DMS53 (cell line): ENCODE data around the gene G2E3.
A peak's percentile ranks its signal among the peaks of the same experiment; 100 is the strongest.
"Not testable (repeated sequence)": the region's sequence is repeated elsewhere in the genome, so short reads cannot be mapped to it uniquely, and the experiment has no call there.

Experiments used
- DNase-seq: peaks from one replicate; lab custom pipeline; 2025; lab: John Stamatoyannopoulos, UW

G2E3 gene, protein sequence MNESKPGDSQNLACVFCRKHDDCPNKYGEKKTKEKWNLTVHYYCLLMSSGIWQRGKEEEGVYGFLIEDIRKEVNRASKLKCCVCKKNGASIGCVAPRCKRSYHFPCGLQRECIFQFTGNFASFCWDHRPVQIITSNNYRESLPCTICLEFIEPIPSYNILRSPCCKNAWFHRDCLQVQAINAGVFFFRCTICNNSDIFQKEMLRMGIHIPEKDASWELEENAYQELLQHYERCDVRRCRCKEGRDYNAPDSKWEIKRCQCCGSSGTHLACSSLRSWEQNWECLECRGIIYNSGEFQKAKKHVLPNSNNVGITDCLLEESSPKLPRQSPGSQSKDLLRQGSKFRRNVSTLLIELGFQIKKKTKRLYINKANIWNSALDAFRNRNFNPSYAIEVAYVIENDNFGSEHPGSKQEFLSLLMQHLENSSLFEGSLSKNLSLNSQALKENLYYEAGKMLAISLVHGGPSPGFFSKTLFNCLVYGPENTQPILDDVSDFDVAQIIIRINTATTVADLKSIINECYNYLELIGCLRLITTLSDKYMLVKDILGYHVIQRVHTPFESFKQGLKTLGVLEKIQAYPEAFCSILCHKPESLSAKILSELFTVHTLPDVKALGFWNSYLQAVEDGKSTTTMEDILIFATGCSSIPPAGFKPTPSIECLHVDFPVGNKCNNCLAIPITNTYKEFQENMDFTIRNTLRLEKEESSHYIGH

GRCh38 chr14:30558675-30559555 lies at the start of gene G2E3:
Gene G2E3, plus strand, starts transcription at chr14:30559158. Its CDS starts 21,922 bp downstream, at chr14:30581080.
- DNase-seq, result peak; percentile 91

- no peak for DNase-seq
Observed at GRCh38 chr14:30517737-30518136, 41.2 kb upstream of the G2E3 start.

- no peak for DNase-seq
Observed at GRCh38 chr14:30518867-30519560, 39.9 kb upstream of the G2E3 start.

- DNase-seq, result no peak
Observed at GRCh38 chr14:30519961-30520360, 39.0 kb upstream of the G2E3 start.

DNA sequence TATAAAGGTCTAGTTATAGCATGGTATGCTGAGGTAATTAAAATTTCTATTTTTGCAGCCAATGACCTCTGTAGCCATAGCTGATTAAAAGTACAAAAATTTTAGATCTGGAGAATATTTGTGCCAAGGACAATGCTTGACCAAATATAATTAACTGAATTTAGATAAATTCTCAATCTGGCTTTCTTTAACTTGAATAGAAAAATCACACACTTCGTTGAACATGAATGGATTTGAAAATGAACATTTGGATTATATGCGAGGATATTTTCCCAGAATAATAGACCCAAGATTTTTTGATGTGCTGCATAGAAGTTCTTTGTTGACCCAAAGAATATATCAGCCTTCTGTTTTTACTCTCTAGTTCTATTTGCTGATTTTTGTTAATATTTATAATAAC lies 38.4 kb upstream of the G2E3 start:
- DNase-seq, result no peak

DNA sequence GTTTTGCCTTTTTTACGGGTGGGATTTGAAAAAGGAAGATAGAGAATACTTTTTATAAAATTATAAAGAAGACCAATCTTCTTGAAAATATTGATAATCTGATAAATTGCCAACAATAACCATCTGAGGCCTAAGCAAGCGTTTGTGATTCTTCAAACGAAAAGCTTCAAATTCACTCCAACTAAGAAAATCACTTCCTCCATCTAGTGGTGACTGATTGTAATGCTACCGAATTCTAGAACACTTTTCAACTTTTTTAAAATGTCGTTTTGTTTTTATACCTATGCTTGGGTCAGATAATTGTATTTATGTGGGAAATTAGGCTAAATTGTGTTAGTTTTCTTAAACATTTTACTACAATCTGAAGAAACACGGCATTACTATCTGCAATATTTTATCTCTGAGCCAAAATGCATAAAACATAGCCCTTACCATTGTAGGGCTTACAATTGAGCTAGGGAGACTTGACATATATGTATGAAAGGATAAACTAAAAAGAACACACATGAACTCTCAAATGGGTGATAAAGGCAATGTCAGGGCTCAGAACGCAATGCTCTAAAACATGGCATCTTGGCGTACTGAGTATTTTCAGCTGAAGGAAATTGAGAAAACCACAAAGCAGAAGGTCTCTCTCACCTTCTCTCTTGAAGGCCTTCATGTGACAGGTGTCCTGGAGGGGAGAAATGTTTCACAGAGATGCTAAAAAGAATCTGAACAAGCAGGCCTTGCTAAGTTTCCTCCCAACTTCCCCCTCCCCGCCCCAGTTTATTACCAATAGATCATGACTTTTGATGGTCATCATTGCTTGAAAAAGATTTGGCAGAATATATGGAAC lies 36.8 kb upstream of the G2E3 start:
- peak; percentile 62 for DNase-seq

GRCh38 chr14:30525833-30526232 lies 33.1 kb upstream of the G2E3 start:
- no peak for DNase-seq

DNA sequence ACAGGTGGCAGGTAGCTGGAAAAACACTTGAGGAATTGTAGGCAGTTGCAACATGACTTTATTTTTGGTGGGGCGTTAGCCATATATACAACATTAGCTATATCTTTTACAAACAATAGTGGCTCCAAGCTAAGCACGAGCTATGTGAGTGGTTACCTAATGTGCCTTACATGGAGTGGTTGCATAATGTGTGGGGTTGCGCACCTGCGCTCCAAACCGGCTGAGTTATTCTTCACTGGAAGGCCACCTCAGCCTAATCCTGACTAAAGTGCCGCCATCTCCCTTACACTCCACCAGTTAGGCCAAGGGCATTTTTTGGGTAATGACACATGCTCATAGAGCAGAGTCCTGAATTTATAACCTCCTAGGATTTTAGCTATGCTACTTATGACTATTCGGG lies 31.8 kb upstream of the G2E3 start:
- DNase-seq, result peak; percentile 23

- DNase-seq, result no peak
Observed at GRCh38 chr14:30528119-30528518, 30.8 kb upstream of the G2E3 start.

GRCh38 chr14:30528778-30529642 lies 29.9 kb upstream of the G2E3 start:
- DNase-seq, result no peak

DNA sequence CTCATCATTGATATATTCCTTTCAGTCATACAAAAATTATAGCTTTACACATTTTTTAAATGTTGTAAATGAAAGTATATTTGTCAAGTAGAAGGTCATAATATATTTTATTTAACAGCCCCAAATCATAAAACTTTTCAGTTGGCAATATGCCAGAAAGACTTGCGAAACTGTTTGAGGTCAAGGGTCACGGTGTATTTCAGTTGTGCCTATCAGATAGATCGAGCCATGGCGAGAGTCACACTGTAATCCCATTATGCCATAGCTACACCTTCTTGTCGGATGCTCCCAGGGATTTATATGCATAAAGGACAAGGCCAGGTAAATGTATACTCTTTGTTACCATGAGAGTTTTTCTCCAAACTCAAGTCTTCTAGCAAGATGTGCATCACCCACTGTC lies 26.7 kb upstream of the G2E3 start:
- no peak for DNase-seq

DNA sequence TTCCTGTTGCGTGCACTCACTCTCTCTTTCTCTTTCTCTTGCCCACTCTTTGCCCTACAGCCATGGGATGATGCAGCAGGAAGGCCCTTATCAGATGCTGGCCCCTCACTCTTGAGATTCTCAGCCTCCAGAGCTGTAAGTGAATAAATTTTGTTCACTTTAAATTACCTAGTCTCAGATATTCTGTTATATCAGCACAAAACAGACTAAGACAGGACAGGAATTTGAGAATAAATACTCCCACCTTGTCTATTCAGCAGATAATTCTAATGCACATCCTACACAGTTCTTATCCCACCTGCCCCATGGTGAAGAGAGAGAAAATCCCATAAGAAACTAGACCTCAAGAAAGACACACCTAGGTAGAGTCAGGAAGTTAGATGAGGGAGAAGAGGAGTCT lies 25.8 kb upstream of the G2E3 start:
- DNase-seq, result no peak

GRCh38 chr14:30541318-30541717 lies 17.6 kb upstream of the G2E3 start:
- DNase-seq, result no peak

GRCh38 chr14:30546735-30547134 lies 12.2 kb upstream of the G2E3 start:
- not testable (repeated sequence) for DNase-seq

- DNase-seq, result no peak
Observed at GRCh38 chr14:30547388-30548048, 11.4 kb upstream of the G2E3 start.

GRCh38 chr14:30550335-30550734 lies 8.6 kb upstream of the G2E3 start:
- no peak for DNase-seq

DNA sequence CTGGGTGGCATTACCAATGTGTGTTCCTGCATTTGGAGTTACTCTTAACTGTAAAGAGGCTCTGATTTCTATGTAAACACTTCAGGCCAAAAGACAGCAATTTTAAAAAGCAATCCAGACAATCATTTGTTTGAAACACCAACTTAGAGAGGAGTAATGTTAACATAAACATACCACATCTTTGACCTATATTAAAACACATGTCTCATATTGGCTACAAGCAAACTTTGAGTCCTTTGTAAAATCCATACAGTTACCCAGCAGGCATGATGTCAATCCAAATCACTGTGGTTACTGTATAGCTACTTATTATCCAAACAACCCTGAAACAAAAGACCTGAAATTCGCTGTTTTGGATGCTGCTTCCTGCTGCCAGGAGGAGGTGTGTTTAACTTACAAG lies 7.5 kb upstream of the G2E3 start:
- DNase-seq, result peak; percentile 76

- no peak for DNase-seq
Observed at GRCh38 chr14:30553311-30553989, 5.5 kb upstream of the G2E3 start.

DNA sequence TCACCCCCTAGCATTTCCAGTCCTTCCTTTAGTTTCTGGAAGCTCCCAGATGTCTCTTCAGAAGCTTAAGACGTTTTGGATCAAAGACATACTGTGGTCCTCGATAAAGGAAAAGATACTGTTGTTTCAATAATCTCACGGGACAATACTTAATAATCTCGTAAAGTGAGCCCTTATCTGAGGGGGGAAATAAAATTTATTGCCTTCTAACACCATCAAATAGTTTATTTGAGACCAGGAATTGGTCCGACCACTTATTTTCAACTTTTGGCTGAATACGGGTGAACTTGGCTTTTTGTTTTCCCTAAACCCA lies 640 bp upstream of the G2E3 start:
- peak; percentile 16 for DNase-seq
